ENCODE results near the gene ZMYND12.

- TF ChIP-seq CTCF (conservative IDR thresholded peaks at IDR 0.05 in 1 of 2, IDR thresholded peaks at IDR 0.05 in 1 of 2; ENCODE audit: low read depth in 1 of 2, low read length in 2 of 2): no peak
- no peak for TF ChIP-seq EZH2 (IDR thresholded peaks at IDR 0.05; ENCODE audit: low read length, missing control alignments)
Measured at GRCh38 chr1:42476605-42477004, 20.8 kb upstream of the ZMYND12 start.
